Measurements from ENCODE around the gene CD2AP.
A peak's percentile ranks its signal among the peaks of the same experiment; 100 is the strongest.

The CD2AP gene

GRCh38 chr6:47477497-47478232, at the start of gene CD2AP:
CD2AP (plus strand) TSS chr6:47477789; CDS start chr6:47478245, 456 bp downstream.
- DNase-seq (ENCODE audit: low read depth) = peak; percentile 96
- peak; percentile 9 for TF ChIP-seq CTCF (IDR thresholded peaks at IDR 0.05; ENCODE audit: insufficient read depth, low read depth, low read length, missing control alignments)

DNA sequence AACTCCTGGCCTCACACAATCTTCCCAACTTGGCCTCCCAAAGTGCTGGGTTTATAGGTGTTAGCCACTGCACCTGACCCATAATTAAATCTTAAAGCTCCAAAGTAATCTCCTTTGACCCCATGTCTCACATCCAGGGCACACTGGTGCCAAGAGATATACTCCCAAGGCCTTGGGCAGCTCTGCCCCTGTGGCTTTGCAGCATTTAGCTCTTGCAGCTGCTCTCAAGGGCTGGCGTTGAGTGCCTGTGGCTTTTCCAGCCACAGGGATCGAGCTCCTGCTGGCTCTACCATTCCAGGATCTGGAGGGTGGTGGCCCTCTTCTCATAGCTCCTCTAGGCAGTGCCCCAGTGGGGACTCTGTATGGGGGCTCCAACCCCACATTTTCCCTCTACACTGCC, 49.3 kb upstream of the CD2AP start:
- DNase-seq (ENCODE audit: low read depth) = no peak
- TF ChIP-seq CTCF (IDR thresholded peaks at IDR 0.05; ENCODE audit: insufficient read depth, low read depth, low read length, missing control alignments) = no peak
- H3K4me3 ChIP-seq (ENCODE audit: low read depth, low read length) = no peak overlapping the region

More at GRCh38 chr6:47477497-47478232, at the start of gene CD2AP:
- peak within 1 kb of the TSS; percentile 90 for H3K4me3 ChIP-seq (ENCODE audit: low read depth, low read length)

DNA sequence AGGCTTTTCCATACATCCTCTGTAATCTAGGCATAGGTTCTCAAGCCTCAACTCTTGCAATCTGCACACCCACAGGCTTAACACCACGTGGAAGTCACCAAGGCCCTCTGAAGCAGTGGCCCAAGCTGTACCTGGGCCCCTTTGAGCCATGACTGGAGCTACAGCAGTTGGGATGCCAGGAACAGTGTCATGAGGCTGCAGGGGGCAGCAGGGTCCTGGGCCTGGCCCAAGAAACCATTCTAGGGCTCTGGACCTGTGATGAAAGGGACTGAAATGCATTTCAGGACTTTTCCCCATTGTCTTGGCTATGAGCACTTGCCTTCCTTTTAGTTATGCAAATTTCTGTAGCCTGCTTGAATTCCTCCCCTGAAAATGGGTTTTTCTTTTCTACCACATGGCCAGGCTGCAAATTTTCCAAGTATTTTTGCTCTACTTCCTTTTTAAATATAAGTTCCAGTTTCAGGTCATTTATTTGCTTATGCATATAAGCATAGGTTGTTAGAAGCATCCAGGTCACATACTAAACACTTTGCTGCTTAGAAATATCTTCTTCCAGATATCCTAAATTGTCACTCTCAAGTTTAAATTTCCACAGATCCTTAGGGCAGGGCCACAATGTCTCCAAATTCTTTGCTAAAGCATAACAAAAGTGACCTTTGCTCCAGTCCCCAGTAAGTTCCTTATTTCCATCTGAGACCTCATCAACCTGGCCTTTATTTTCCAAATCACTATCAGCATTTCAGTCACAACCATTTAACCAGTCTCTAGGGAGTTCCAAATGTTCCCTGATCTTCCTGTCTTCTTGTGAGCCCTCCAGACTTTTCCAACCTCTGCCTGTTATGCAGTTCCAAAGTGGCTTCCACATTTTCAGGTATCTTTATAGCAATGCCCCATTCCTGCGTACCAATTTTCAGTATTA, 48.6 kb upstream of the CD2AP start:
- TF ChIP-seq CTCF (IDR thresholded peaks at IDR 0.05; ENCODE audit: insufficient read depth, low read depth, low read length, missing control alignments) = no peak
- DNase-seq (ENCODE audit: low read depth) = no peak
- no peak overlapping the region for H3K4me3 ChIP-seq (ENCODE audit: low read depth, low read length)

DNA sequence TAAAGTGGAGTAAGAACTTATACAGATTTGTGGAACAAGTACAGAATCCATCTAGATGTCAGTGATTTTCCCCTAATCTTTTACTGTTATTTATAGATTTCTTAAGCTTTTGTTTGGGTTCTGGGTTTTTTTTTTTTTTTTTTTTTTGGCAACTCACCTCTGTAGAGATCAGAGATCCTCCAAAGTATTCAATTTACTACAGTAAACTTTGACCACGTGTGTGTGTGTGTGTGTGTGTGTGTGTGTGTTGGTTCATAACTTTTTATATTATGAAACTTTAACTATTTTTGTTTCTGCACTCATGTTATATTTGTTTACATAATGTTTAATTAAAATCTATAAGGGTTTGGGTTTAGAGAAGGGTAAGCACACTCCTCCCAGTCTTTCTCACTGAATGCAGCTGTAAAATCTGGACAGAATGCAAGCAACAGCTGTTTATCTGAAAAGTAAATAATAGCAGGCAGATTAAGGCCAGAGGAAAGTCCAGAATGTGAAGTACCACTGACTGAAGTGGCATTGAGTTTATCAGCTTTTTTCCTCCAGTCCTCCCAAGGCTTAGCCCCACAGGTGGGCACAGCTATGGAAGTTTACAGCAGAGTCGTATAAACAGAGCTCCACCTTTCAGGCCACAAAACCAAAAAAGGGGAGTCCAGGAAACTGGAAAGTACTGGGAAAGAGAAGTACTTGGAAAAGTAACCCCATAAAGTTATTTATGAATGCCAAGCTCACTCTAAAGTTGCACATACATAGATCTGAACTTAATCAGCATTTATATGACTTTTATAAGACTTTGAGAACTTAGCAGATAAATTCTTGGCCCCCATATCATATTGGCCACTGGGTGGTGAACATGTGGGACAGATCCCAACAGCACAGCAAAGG, 43.0 kb upstream of the CD2AP start:
- no peak overlapping the region for H3K4me3 ChIP-seq (ENCODE audit: low read depth, low read length)
- no peak for DNase-seq (ENCODE audit: low read depth)
- no peak for TF ChIP-seq CTCF (IDR thresholded peaks at IDR 0.05; ENCODE audit: insufficient read depth, low read depth, low read length, missing control alignments)

- TF ChIP-seq CTCF (IDR thresholded peaks at IDR 0.05; ENCODE audit: insufficient read depth, low read depth, low read length, missing control alignments) = no peak
- H3K4me3 ChIP-seq (ENCODE audit: low read depth, low read length) = no peak overlapping the region
- no peak for DNase-seq (ENCODE audit: low read depth)
These were observed 42.4 kb upstream of the CD2AP start for GRCh38 chr6:47435254-47435612.

GRCh38 chr6:47437592-47437991, 40.0 kb upstream of the CD2AP start:
- no peak for TF ChIP-seq CTCF (IDR thresholded peaks at IDR 0.05; ENCODE audit: insufficient read depth, low read depth, low read length, missing control alignments)
- no peak overlapping the region for H3K4me3 ChIP-seq (ENCODE audit: low read depth, low read length)
- peak; percentile 64 for DNase-seq (ENCODE audit: low read depth)
